Anterior cingulate cortex (tissue), 58 donors: Measurements from ENCODE around the gene FOS.
A peak's percentile ranks its signal among the peaks of the same experiment; 100 is the strongest.
"Not testable (repeated sequence)": the region's sequence is repeated elsewhere in the genome, so short reads cannot be mapped to it uniquely, and the experiment has no call there.

Experiments used
- DNase-seq, 58 donors: peaks; one replicate each; lab custom pipeline; 2025; lab: John Stamatoyannopoulos, UW

Gene FOS

DNA sequence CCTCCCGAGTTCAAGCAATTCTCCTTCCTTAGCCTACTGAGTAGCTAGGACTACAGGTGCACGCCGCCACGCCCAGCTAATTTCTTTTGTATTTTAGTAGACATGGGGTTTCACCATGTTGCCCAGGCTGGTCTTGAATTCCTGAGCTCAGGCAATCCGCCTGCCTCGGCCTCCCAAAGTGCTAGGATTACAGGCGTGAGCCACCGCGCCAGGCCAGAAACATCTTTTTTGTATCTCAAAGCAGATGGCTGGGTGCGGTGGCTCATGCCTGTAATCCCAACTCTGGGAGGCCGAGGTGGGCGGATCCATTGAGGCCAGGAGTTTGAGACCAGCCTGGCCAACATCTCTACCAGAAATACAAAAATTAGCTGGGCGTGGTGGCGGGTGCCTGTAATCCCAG lies 30.9 kb downstream of the FOS start:
- DNase-seq, result not testable (repeated sequence)

DNA sequence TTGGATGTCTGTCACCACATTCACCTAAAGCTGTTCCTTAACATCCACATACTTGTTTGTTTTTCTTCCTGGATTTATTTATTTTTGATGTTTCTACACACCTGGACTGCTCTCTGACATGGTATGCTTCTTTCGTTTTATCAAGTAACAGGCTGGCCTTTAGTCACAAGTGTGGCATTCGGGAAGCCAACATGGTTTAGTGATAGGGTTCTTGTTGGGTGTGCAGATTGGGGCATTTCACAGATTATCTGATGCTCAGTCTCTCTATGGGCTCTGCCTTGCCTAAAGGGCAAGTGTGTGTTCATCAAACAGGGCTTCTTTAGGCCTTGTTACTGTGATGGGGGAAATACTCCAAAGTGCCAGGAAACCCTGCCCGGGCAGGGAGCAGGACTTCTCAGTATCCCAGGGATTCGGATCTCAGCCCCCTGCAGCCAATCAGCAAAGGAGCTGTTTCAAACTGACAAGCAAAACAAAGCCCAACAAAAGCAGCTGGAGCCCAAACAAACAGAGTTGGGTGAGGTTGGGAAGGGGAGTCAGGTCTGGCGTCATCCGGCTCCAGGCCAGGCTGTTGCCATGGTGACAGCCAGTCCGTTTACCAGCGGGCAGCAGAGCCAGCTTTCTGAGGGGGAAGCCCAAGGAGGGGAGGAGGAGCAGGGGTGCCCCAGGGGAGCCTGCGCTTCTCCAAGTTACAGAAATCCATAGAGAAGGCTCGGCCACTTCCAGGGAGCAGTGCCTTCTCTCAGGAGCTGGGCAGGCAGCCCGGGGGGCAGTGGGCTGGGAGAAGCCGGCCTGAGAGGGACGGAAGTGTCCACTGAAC lies 31.9 kb downstream of the FOS start:
- peak; percentile 14 to 94 (median 82) for DNase-seq

DNA sequence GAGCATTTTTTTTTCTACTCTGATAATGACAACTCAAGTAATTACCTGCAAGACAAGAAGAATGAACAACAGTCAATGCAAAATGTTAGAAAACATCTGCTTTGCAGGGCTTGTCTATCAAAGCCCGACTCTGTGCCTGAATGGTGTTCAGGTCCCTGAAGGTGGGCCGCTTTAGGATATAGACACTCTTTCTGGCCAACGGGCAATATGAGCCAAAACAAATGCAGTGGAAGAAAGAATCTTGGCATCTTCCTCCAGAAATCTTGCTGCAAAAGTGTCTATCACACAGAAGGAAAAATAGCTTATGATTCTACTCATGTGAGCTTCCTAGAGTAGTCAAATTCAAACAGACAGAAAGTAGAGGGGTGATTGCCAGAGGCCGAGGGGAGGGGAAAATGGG lies 32.7 kb downstream of the FOS start:
- no peak for DNase-seq

DNA sequence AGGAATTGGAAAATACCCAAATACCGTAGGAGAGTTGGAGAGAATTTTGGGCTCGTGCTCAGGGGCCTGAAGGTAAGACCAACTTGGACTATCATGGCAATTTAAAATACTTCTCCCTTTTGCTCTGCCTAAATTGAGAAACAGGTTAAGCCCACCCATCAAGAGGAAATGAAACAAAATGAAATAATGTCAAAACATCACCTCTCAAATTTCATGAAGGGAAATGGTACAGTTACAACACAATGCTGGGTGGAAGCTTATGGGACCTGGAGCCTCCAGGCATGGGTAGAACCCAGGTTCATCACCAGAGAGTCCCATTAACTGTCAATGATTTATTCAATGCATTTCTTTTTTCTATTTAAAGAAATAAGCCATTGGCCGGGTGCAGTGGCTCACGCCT lies 33.7 kb downstream of the FOS start:
- no peak for DNase-seq

DNA sequence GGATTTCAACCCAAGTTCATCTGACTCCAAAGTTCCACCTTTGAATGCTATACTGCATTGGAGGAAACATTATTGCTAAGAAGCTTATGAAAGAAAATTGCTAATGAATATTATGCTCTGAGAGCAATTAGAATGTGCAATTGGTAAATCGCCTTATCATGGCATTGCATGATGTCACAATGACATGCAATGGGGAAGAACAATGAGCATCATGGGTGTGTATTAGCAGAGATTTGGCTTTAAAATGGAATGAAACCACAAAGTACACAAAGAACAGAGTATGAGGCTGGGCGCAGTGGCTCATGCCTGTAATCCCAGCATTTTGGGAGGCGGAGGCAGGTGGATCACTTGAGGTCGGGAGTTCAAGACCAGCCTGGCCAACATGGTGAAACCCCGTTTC lies 34.7 kb downstream of the FOS start:
- DNase-seq, result no peak

DNA sequence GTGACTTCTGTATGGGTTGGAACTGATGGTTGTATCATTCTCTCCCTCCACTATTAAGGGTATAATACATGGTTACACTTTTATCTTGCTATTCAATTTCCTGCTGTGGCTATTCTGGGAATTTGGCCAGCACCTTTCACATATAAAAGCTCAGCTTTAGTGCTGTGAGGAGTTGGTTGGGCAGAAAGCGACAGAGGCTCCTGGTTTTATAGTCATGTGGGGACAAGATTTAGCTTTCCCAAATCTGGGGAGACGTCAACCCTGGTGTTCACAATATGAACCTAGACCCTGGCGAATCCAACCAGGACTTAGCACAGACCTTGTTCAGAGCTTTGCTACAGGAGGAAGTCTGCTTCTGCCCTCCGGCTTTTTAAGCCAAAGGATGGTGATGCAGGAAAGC lies 36.5 kb downstream of the FOS start:
- DNase-seq, result peak in 11 of 58 donors; percentile 3 to 51 (median 12)

DNA sequence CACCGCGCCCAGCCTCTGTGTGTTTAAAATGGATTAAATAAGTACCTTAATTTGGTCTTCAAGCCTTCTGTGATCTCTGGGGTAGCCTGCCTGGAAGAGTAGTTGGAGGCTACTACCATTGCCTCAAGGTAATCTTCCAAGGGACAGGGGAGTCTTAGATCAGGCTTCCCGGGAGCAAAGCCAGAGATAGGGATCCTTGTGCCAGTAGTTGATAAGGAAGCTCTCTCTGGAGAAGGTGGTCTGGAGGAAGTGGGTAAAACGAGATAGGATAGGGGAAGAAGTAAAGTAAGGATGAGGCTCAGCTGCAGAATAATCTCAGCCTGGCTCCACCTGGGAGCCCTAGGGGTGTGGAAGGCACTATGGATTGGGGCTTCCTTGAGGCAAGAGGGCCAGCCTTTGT lies 38.5 kb downstream of the FOS start:
- DNase-seq, result no peak

DNA sequence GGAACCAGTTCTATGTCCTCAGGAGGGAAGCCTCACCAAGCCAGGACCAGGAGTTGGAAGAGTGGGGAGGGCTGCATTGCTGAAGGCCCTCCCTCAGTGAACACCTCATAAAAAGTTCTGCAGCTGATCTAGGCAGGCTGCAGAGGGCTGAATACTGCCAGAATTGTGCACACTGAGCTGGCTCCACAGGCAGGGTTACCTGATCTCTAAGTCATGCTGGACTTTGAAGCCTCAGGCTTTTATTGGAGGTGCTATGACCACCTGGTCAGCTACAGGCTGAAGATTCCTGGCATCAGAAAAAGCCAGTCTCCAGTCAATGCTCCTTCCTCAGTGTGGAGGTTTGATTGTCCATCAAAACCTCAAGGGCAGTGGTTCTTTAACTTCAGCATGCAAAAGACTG lies 39.7 kb downstream of the FOS start:
- DNase-seq, result no peak

DNA sequence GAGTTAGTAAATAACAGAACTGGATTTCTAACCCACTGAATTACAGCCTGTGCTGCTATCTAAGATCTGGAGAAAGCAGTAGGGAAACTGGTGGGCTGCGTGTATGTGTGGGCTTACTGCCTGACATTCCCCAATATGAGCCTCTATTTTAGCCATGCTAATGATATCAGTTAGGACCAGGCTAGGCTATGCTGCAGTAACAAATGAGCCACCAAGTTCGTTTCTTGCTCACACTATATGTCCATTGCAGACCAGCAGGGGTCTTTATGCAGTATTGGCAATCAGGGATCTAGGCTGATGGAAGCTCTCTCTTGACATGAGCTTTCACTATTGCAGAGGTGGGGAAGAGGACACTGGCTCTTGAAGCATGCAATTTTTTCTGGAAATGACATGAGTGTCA lies 40.4 kb downstream of the FOS start:
- DNase-seq, result no peak

DNA sequence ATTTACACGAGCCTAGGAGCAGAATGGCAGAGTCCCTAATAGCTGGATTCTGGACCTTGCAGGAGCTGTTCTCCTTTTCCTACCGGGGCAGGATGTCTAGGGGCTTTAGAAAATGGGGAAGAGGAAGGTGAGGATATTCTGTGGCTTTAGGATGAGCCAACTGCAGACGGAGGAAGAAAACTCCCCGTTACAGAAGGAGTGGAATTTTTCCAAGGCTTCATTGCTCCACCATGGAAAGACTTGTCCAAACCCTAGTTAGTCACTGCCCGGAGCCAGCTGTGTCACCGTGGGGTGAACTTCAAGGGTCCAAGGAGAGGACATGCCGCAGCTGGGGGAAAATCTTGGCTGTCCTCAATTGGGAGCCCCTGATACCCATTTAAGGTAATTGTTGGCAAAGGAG lies 41.6 kb downstream of the FOS start:
- no peak for DNase-seq

DNA sequence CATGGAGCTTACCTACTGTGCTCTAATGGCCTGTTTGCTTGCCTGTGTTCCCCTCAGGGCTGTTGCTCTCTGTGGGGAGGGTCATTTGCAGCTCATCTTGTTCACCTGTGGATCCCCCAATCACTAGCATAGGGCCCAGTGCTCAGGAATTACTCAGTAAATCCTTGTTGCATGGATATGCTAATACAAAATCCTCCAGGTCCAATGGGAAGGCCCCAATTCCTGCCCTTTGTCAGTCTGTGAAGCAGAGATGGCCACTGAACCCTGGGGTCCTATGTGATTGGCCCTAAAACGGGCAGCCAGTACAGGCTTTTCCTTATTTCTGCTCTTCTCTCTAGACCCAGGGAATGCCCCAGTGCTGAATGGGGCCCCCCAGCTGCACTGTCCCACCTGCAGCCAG lies 44.1 kb downstream of the FOS start:
- DNase-seq, result no peak

DNA sequence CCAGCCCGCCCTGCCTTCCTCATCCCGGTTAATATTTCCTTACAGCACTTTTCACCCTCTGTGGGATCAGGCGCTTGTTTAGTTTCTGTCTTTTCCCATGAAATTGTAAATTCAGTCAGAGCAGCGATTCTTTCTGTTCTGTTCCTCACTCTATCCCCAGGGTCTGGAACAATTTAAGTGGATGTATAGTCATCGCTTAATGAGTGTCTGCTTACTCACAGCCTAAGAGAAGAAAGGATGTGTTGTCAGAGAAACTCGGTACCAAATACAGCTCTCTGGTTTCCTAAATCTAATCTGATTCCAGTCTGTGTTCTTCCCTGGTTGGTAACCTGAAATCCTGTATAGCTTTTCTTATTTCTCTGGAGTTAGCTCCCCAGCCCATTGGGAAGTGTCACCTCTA lies 44.9 kb downstream of the FOS start:
- DNase-seq, result no peak

DNA sequence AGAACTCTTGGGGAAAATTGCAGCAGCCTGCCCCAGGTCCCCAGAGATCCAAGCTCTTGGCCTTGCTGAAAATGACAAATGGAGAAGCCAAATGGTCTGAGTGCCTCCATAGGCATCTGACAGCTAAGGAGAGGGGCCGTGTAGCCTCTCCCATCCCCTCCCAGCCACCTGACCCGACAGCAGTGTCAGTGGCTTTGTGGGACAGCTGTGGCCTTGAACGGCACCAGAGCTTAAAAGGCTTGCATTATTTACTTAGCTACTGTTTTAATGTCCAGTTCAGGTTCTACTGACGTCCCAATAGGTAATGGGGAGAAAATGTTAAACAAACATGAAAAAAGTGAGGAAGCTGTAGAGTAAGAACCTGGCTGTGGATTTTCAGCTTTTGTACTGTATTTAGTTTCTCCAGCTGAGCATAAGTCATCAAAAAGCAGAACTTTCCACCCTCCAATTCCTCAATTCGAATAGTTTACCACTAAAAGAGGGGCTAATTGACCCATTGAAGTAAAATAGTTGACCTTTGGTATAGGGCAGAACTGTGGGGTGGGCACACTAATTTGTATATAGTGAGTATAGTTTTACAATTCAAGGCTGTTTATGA lies 50.0 kb downstream of the FOS start:
- DNase-seq, result no peak

DNA sequence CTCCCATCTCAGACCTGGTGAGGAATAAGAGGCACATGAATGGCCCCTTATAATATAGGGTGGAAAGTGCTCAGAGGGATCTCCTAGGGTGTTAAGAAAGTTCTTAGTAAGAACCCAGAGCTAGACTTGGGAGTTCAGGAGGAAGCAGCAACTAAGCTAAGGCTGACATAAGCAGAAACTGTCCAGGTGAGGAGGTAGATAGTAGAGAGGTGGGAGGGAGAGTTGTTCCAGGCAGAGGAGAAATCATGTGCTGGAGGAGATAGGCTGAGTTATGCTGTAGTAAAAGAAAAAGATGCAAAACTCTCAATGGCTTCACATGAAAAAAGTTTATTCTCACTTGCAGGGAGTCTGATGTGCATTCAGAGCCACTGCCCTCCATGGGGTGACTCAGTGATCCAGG lies 50.7 kb downstream of the FOS start:
- DNase-seq, result no peak

DNA sequence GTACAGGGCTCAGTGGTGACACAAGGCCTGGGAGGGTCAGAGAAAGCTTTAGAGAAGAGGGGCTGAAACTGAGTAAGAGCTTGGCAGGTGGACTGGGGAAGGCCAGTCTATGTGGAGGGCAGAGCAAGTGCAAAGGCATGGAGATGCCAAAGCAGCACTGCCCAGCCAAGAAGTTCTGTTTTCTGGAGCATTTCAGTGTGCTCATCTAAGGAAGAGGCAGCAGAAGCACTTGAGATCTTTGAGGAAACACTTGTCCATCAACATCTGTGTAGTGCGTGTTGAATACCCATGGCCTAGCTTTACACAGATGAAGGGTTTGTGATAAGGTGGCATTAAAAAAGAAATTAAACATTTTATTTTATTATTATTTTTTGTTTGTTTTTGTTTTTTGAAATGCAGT lies 52.8 kb downstream of the FOS start:
- peak in 1 of 58 donors; percentile 11 for DNase-seq
